Loucy (cell line): ENCODE data around the gene DYNC1I2.
"Not testable (repeated sequence)": the region's sequence is repeated elsewhere in the genome, so short reads cannot be mapped to it uniquely, and the experiment has no call there.

Experiments
- H2AFZ ChIP-seq: fragments of 200-600 bp; sonication (generic); 2 replicates; pipeline ENCODE4 v1.6.0; 2016; ENCODE audit warnings: antibody characterized with exemption, mild to moderate bottlenecking, low read length, moderate library complexity
- H3F3A ChIP-seq: fragments of 200-600 bp; 2 replicates; pipeline ENCODE4 v1.6.0; 2016; ENCODE audit warnings: antibody characterized with exemption, low read depth, mild to moderate bottlenecking
- H3K27me3 ChIP-seq: fragments of 200-600 bp; sonication (generic); 2 replicates; pipeline ENCODE4 v1.6.1; 2014; ENCODE audit warnings: low read length, mild to moderate bottlenecking; ENCODE audit not compliant: insufficient read depth, poor library complexity, severe bottlenecking
- H3K36me3 ChIP-seq: fragments of 200-600 bp; sonication (generic); 2 replicates; pipeline ENCODE4 v1.6.1; 2016; ENCODE audit warnings: low read length; ENCODE audit not compliant: insufficient read depth
- H3K4me1 ChIP-seq: fragments of 200-600 bp; sonication (generic); 2 replicates; pipeline ENCODE4 v1.5.1; 2014; ENCODE audit warnings: low read length, mild to moderate bottlenecking; ENCODE audit not compliant: insufficient read depth, poor library complexity, severe bottlenecking
- H3K4me2 ChIP-seq: fragments of 200-600 bp; sonication (generic); 2 replicates; pipeline ENCODE4 v1.6.0; 2014; ENCODE audit warnings: antibody characterized with exemption, low read length, low read depth, mild to moderate bottlenecking; ENCODE audit not compliant: poor library complexity, severe bottlenecking
- H3K4me3 ChIP-seq: fragments of 200-600 bp; sonication (generic); 2 replicates; pipeline ENCODE4 v1.5.1; 2014; ENCODE audit warnings: low read length, mild to moderate bottlenecking, mixed read lengths; ENCODE audit not compliant: poor library complexity, severe bottlenecking
- H3K79me2 ChIP-seq: fragments of 200-600 bp; sonication (generic); 2 replicates; pipeline ENCODE4 v1.6.1; 2014; ENCODE audit warnings: low read length; ENCODE audit not compliant: insufficient read depth
- H3K9ac ChIP-seq: fragments of 200-600 bp; sonication (generic); 2 replicates; pipeline ENCODE4 v1.6.0; 2014; ENCODE audit warnings: mild to moderate bottlenecking, low read depth, low read length, moderate library complexity; ENCODE audit not compliant: poor library complexity, severe bottlenecking
- H3K9me2 ChIP-seq: fragments of 200-600 bp; sonication (generic); replicated peaks from 2 replicates; pipeline ENCODE4 v1.6.1; 2016; ENCODE audit warnings: low read depth, low read length, mixed read lengths
- H3K9me3 ChIP-seq: fragments of 200-600 bp; sonication (generic); 2 replicates; pipeline ENCODE4 v1.6.1; 2014; ENCODE audit warnings: mild to moderate bottlenecking, antibody characterized with exemption, low read length, low read depth; ENCODE audit not compliant: insufficient read depth
- H4K20me1 ChIP-seq: fragments of 200-600 bp; sonication (generic); 2 replicates; pipeline ENCODE4 v1.6.0; 2014; ENCODE audit warnings: antibody characterized with exemption, low read length, mild to moderate bottlenecking; ENCODE audit not compliant: insufficient read depth, poor library complexity, severe bottlenecking
- EZH2phosphoT487 ChIP-seq: fragments of 200-600 bp; IDR thresholded peaks from 2 replicates; pipeline ENCODE4 v1.6.1; 2018; ENCODE audit warnings: antibody characterized with exemption, mild to moderate bottlenecking, moderate library complexity, borderline replicate concordance
- TF ChIP-seq, protein P1 (sequence below): fragments of 200-600 bp; sonication (generic); conservative IDR thresholded peaks from 2 replicates; pipeline ENCODE4 v1.5.1; 2014; ENCODE audit warnings: mild to moderate bottlenecking, antibody characterized with exemption, low read length

DYNC1I2 gene

DNA sequence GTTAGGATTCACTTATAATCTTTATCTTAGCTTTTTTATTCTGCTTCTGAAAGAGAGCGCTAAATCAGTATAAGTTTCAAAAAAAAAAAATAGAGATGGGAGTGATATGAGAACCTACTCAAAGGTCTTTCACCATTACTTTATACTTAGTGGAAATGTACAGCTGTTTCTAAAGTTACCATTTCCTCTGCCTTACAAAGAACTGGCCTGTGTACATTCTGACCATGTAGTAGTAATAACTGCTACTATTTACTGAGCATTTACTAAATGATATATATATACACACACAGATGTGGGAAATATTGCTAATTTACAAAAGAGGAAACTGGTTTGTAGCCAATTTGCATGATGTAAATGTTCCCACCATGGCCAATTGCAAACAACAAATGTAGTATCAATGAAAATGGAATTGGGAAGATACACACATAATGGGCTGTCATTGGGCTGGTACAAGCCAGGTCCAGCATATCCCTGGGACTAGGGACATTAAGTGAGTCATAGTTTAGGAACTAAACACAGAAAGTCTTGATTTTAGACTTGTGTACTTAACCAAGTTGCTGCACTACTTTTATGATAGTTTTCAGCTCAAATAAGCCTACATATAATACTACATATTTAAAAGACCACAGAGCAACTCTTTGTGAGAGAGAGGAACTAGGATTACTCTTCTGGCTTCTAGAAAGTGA lies 67.1 kb downstream of the DYNC1I2 start:
- no peak overlapping the region for H3K9ac ChIP-seq
- H3K4me3 ChIP-seq: no peak overlapping the region
- no peak overlapping the region for H3K4me2 ChIP-seq
- no peaks in the 10 kb centered on the region for H3K79me2 ChIP-seq
- H3K4me1 ChIP-seq: no peaks in the 10 kb centered on the region
- H3K36me3 ChIP-seq: peaks cover 11% of the 10 kb centered on the region; the same call in 1 of the 2 replicates
- H3K9me2 ChIP-seq: no peaks in the 10 kb centered on the region
- no peak overlapping the region for H2AFZ ChIP-seq
- no peak for TF ChIP-seq EZH2phosphoT487
- TF ChIP-seq, protein P1, sequence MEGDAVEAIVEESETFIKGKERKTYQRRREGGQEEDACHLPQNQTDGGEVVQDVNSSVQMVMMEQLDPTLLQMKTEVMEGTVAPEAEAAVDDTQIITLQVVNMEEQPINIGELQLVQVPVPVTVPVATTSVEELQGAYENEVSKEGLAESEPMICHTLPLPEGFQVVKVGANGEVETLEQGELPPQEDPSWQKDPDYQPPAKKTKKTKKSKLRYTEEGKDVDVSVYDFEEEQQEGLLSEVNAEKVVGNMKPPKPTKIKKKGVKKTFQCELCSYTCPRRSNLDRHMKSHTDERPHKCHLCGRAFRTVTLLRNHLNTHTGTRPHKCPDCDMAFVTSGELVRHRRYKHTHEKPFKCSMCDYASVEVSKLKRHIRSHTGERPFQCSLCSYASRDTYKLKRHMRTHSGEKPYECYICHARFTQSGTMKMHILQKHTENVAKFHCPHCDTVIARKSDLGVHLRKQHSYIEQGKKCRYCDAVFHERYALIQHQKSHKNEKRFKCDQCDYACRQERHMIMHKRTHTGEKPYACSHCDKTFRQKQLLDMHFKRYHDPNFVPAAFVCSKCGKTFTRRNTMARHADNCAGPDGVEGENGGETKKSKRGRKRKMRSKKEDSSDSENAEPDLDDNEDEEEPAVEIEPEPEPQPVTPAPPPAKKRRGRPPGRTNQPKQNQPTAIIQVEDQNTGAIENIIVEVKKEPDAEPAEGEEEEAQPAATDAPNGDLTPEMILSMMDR: no peak
- H4K20me1 ChIP-seq: no peaks in the 10 kb centered on the region
- H3K9me3 ChIP-seq: no peaks in the 10 kb centered on the region
- no peaks in the 10 kb centered on the region for H3F3A ChIP-seq
- H3K27me3 ChIP-seq: no peaks in the 10 kb centered on the region

DNA sequence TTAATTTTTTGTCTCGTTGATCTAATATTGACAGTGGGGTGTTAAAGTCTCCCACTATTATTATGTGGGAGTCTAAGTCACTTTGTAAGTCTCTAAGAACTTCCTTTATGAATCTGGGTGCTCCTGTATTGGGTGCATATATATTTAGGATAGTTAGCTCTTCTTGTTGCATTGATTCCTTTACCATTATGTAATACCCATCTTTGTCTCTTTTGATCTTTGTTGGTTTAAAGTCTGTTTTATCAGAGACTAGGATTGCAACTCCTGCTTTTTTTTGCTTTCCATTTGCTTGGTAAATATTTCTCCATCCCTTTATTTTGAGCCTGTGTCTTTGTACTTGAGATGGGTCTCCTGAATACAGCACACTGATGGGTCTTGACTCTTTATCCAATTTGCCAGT lies 71.5 kb downstream of the DYNC1I2 start:
- H3K79me2 ChIP-seq, H3K27me3 ChIP-seq, H3F3A ChIP-seq, H3K9me3 ChIP-seq, H3K9ac ChIP-seq, H3K9me2 ChIP-seq, H4K20me1 ChIP-seq, H3K4me3 ChIP-seq, H3K4me2 ChIP-seq, H3K4me1 ChIP-seq, H3K36me3 ChIP-seq, H2AFZ ChIP-seq: not testable (repeated sequence)

DNA sequence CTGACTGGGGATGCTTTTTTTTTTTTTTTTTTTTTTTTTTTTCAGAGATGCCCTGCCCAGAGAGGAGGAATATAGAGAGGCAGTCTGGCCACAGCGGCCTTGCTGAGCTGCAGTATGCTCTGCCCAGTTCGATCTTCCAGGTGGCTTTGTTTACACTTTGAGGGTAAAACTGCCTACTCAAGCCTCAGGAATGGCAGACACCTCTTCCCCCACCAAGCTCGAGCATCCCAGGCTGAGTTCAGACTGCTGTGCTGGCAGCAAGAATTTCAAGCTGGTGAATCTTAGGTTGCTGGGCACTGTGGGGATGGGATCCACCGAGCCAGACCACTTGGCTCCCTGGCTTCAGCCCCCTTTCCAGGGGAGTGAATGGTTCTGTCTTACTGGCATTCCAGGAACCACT lies 73.9 kb downstream of the DYNC1I2 start:
- H3K4me2 ChIP-seq, H3K9ac ChIP-seq, H3K9me3 ChIP-seq, H3K4me1 ChIP-seq, H3K36me3 ChIP-seq, H3F3A ChIP-seq, H3K27me3 ChIP-seq, H4K20me1 ChIP-seq, H3K4me3 ChIP-seq, H3K9me2 ChIP-seq, H2AFZ ChIP-seq, H3K79me2 ChIP-seq: not testable (repeated sequence)

DNA sequence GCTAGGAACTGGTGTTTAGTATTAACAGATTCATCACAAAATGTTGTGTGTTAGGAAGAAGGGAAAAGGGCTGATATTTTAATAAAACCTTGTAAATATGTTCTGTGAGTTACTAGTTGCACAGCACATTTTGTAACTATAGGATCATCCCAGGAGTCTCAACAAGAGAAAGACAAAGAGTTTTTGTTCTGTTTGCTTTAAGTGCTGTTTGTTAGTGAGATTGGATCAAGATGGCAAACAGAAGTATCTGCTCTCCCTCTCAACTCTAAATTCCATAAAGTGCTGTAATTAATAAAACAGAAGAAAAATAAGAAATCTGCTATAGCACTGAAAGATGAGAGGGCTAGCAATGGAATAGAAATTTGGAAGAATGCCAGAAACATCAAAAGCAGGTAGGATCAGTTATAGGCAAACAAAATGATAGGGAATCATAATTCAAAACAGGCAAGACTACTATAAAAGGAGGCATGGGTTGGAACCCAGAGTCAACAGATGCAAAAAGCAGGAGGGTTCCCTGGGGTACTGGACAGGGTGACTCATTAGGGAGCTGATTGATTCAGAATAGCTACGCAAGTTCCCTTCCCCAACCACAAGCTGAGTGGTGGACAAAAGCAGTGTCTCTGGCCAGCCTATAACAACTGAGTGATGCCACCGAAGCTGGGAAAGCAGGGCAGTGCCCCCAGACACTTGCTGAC lies 75.8 kb downstream of the DYNC1I2 start:
- Histone ChIP-seq H2AFZ (no peak overlapping the region), H3K9me2 (no peaks in the 10 kb centered on the region), H3F3A (no peaks in the 10 kb centered on the region), H3K36me3 (no peaks in the 10 kb centered on the region), H3K27me3 (no peaks in the 10 kb centered on the region), H3K79me2 (no peaks in the 10 kb centered on the region), H3K9ac (no peak overlapping the region), H3K9me3 (no peaks in the 10 kb centered on the region), H4K20me1 (no peaks in the 10 kb centered on the region), H3K4me1 (no peaks in the 10 kb centered on the region), H3K4me3 (no peak overlapping the region), H3K4me2 (no peak overlapping the region)
- no peak for TF ChIP-seq EZH2phosphoT487
- TF ChIP-seq, protein P1: no peak
